A172 (cell line): ENCODE results near the gene IL11. TPM values are rescaled to one million over a fixed set of nuclear protein-coding genes. Genes with fewer than 3 reads are reported as not detected.
A peak's percentile ranks its signal among the peaks of the same experiment; 100 is the strongest.
"Not testable (repeated sequence)": the region's sequence is repeated elsewhere in the genome, so short reads cannot be mapped to it uniquely, and the experiment has no call there.

Source experiments
- DNase-seq: peaks from one replicate; pipeline ENCODE4 v3.0.0-alpha.2; 2015; ENCODE audit warnings: low spot score
- total RNA-seq: library from RNA; depleted of rRNA; stranded (reverse); fragments of >200 nt; shearing (Covaris generic); gene quantifications from 2 replicates; pipeline ENCODE4 v1.2.3, GENCODE V29; 2014; rRNA removed

The IL11 gene
- total RNA-seq = 8.4 and 9.4 TPM in 2 replicates

GRCh38 chr19:55370305-55370988 lies at the start of gene IL11:
Gene IL11, minus strand, starts transcription at chr19:55370463. Its CDS starts 153 bp downstream, at chr19:55370310.
- peak; percentile 77 for DNase-seq

DNA sequence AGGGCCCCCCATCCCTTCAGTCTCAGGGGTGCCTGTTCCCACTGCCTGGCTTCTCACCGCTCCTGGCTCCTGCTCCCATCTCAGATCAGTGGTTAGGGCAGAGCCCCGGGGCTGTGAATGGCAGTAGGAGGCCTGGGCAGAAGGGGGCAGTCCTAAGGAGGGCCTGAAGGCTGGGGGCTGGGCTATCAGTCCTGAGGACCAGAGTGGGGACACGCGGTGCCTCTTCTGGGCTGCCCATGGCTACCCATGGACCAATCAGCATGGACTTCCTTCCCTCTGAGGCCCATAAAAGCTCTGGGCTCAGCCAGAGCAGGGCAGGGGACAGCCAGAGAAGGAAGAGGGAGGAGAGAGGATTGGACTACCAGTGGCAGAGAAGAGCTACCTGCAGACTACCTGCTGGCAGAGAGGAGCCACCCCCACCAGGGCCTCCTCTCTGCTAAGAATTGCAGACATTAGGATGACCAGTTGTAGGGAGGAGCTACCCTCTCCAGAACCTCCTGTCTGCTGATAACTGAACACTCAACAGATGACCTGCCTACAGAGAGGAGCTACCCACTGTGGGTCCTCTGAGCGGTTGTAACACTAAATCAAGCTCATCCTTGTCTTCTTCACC lies 49.5 kb upstream of the IL11 start:
- no peak for DNase-seq

GRCh38 chr19:55419103-55419502 lies 48.8 kb upstream of the IL11 start:
- DNase-seq = no peak

DNA sequence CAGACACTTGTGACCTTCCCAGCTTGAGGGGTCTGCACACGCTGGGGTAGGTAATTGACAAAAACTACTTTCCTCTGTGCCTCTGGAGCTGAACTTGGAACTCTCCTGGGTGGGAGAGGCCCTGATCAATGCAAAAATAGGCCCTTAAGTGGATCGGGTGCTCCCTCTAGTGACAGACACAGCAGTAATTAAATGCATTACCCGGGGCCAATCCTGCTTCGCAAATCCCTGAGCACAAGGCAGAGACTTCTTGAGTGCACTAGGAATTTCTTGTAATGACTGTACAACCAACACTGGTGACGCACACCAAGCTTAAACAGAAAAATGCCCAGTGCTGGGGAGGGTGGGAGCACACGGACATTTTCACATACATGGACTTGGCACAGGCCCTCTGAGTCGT lies 47.9 kb upstream of the IL11 start:
- DNase-seq = peak; percentile 90

DNA sequence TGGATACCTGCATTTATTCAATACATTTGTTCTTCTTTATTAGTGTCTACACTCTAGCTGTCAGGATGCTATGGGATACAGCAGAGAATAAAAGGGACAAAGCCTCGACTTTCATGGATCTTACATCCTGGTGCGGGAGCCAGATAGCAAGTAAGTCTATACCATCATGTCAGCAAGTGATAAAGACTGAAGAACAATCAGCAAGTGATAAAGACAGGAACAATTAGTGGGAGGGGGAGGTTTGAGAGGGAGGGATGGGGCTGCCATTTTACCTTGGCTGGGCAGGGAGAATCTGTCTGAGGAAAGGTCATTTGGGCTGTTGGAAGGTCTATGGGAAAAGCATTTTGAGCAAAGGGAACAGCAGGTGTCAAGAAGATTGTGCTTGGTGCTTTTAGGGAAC lies 39.9 kb upstream of the IL11 start:
- no peak for DNase-seq

GRCh38 chr19:55409179-55409578 lies 38.9 kb upstream of the IL11 start:
- DNase-seq = not testable (repeated sequence)

DNA sequence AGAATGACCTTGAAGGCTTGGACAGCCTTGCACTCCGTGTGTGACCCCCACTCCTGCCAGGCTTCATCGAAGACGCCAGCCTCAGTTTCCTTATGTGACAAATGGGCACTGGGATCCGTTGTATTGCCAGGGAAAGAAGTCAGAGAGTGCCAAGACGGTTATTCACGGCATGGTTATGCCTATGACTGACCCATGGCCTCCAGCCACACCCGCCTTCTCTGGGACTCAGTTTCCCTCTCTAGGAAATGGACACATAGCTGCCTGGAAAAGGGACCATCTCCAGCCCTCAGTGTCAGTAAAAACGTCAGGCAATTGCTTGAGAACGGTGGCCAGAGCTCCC lies 38.2 kb upstream of the IL11 start:
- DNase-seq = no peak

- DNase-seq = peak; percentile 100
Measured at GRCh38 chr19:55407800-55408532, 37.7 kb upstream of the IL11 start.

DNA sequence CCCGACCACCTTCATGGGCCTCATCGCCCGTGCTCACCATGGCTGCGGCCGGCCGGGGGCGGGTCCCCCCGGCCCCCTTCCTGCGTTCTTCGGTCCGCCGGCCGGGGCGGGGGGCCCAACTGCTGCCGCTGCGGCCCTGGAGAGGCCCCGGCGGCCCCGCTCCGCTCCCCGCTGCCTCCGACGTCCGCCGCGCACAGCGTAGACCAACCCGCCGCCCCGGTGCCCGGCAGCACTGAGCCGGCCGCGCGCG lies 37.2 kb upstream of the IL11 start, which contains the start of gene UBE2S:
Gene UBE2S (minus strand): TSS at position 239 of the 250 bp plus-strand sequence. CDS start 199 bp downstream, at position 40.
- DNase-seq = not testable (repeated sequence)

GRCh38 chr19:55406826-55407549 lies 36.7 kb upstream of the IL11 start:
- DNase-seq = no peak

DNA sequence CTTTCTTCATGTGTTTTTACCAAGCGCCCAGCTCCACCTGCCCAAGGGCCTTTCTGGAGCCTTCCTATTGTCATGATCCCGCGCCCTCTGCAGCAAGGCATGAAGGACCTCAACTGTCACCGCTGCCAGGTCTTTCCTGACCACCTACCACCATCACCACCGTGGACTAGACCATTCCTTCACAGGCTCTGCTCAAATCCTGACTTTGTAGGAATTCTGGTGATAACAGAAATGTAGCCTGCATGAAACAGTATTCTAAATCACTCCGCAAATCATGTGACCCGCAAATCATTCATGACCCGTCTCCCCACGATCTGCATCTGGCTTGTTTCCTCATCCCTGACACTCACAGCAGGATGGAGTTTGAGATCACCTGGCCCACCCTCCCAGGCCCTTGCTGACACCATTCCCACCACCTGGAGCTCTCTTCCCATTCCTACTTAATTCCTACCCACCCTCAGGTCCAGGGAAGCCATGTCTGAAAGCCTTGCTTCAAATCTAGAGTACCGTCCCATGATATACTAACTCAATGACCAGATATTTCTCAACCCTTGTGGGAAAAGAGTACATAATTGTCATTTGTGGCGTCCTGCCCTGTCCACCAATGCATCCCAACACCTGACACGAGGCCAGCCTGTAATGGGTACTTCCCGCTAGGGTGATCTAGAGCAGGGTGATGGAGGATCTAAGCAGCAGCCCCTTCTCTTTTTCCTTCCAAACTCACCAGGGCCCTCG lies 36.0 kb upstream of the IL11 start:
- DNase-seq = no peak

DNA sequence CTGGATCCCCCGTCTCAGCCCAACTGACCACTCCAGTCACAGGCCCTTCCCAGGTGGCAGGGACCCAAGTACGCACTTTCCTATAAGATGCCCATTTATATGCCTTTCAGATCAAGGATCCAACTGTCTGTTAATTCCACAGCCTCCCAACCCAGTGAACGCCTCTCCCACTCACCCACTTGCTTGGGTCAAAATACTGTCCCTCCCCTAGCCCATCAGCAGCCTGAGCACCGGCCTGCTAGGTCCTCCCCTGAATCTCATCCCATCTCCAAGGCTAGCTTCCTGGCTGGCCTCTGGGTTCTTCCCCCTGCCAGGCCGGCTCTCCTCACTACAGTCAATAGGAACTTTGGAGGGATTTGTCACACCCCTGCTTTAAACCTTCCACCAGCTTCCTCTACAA lies 35.4 kb upstream of the IL11 start:
- DNase-seq = no peak

DNA sequence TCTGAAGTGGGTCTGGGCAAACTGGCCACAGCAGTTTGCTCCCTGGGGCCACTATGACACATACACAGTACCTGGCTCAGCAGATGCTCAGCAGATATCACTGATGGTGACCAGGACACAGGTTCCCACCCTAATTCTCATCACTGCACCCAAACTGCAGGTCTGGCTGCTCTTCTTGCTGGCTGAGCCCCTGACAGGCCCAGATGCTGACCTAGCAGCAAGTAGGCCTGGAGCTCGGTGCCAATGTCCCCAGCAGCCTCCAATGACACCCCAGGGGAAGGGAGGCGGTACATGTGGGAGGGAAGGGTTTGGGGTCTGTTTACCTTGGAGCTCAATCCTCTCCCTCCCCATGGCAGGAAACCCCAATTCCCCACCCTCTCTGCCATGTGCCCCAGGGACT lies 32.2 kb upstream of the IL11 start:
- DNase-seq = no peak

DNA sequence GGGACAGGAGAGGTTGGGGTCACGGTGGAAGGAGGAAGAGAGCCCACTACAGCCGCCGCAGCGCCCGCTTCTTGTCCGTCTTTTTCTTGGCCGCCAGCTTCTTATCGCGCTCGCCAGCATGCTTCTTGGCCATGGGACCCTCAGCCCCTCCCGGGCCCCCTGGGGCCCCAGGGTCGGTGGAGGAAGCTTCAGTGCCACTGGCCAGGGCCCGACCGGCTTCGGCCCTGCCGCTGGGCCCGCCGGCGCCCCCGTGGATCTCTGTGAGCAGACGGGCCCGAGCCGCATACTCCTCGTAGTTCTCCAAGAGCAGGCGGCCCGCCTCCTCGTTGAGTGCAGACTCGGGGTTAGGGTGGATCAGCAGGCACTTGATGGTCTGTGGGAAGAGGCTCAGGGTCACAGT lies 31.1 kb upstream of the IL11 start:
- not testable (repeated sequence) for DNase-seq

GRCh38 chr19:55400281-55401087 lies 30.2 kb upstream of the IL11 start:
- no peak for DNase-seq

DNA sequence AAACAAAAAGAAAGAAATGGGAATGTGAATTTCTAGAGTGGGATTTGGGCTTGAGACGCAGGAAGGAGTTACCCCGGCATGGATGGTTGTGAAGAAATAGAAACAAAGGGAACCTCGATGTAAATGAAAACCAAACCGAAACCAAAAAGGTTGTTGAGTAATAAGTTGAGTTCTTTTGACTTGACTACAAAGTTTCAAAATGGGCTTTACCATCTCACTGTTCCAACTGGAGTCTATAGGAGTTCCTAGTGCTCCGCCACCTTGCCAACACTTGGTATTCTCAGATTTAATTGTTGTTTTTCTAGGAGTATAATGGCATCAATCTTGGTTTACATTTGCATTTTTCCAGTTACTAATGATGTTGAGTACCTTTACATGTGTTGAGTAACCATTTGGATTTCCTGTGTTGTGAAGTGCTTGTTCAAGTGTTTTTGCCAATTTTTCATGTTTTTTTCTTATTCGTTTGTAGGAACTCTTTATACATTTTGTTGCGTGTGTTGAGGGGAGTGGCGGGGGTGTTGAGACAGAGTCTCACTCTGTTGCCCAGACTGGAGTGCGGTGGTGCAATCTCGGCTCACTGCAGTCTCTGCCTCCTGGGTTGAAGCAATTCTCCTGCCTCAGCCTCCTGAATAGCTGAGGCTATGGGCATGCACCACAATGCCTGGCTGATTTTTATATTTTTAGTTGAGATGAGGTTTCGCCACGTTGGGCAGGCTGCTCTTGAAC lies 28.1 kb upstream of the IL11 start:
- no peak for DNase-seq

DNA sequence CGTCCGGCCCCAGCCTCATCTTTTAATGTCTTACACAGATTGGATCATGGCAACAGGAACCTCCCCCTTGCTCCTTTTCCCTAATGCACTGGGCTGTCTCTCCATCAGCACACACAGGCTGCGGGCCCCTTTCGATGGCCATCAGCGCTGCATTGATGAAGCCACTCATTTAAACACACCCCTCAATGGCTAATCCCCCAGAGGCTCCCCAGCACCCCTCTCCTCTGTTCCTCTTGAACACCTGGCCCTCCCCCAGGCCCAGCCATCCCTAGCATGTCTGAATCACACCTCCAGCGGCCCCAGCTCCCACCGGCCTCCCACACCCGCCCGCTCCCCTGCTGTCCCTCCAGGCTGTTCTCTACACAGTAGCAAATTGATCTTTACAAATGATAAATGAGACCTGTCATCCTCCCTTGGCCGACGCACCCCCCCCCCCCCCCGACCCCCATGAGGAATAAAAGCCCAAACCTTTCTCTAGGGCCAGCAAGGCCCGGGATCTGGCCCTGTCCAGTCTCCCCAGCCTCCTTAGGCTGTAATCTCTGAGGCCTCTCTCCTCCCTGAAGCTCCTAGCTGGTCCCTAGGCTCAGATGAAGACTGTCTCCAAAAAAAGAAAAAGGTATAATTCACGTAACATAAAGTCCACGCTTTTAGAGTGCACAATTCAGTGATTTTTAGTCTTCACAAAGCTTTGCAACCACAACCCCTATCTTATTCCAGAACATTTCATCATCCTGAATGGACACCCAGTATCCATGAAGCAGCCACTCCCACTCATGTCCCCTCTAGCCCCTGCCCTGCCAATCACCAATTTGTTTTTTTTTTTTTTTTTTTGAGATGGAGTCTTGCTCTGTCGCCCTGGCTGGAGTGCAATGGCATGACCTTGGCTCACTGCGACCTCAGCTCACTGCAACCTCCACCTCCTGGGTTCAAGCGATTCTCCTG lies 22.8 kb upstream of the IL11 start:
- DNase-seq = no peak

GRCh38 chr19:55391702-55392615 lies 21.7 kb upstream of the IL11 start:
- no peak for DNase-seq
